ENCODE measurements around the gene TM9SF4.

The TM9SF4 gene

GRCh38 chr20:32109392-32110172 is at the start of gene TM9SF4:
Gene TM9SF4, plus strand, starts transcription at chr20:32109714. Its CDS starts 27 bp downstream, at chr20:32109741.
- DNase-seq (ENCODE audit: low read depth), result peak; percentile 69

GRCh38 chr20:32062776-32063170 is 46.7 kb upstream of the TM9SF4 start:
- DNase-seq (ENCODE audit: low read depth), result no peak

DNA sequence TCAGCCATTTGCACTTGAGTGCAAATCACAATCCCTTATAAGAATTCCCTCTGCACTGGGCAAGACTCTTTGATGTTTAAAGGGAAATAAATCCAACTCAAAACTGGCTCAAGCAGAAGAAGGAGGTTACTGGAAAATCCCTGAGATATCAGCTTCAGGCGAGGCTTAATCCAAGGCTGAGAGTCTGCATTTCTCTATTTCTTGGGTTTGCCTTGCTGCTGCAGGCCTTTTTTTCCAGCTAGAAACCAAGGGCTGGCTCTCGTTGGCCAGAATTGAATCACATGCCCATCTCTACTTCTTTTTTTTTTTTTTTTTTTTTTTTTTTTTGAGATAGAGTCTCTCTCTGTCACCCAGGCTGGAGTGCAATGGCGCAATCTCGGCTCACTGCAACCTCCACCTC is 45.8 kb upstream of the TM9SF4 start:
- no peak for DNase-seq (ENCODE audit: low read depth)

DNA sequence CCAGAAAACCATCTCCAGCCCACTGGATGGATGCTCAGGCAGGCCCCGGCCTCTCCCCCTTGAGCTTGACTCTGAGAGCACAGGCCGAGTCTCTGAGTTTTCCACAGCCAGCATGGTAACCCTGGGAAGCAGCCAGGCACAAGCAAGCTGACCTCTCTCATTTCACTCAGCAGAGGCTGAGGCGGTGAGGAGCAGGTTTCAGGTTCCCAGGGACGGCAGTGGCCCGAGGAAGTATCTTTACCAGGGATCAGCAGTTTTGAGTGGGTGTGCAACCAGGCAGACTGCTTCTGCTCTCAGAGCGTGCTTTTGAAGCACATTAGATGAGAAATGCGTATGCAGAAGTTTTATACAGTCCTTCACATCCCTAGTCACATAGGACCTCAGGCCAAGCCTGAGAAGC is 44.8 kb upstream of the TM9SF4 start:
- DNase-seq (ENCODE audit: low read depth), result no peak

GRCh38 chr20:32067234-32067821 is 42.2 kb upstream of the TM9SF4 start:
- DNase-seq (ENCODE audit: low read depth), result no peak

DNA sequence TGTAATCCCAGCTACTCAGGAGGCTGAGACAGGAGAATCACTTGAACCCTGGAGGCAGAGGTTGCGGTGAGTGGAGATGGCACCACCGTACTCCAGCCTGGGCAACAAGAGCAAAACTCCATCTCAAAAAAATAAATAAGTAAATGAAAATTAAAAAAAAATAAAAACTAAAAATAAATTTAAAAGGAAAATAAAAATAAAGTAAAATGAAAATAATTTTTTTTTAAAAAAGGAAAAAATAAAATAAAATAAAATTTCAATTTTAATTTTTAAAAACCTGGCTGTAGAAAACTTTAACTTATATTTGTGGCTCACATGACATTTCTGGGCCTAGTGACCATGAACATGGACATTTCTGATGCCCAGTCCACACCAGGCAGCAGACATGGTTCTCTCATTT is 41.3 kb upstream of the TM9SF4 start:
- no peak for DNase-seq (ENCODE audit: low read depth)

DNA sequence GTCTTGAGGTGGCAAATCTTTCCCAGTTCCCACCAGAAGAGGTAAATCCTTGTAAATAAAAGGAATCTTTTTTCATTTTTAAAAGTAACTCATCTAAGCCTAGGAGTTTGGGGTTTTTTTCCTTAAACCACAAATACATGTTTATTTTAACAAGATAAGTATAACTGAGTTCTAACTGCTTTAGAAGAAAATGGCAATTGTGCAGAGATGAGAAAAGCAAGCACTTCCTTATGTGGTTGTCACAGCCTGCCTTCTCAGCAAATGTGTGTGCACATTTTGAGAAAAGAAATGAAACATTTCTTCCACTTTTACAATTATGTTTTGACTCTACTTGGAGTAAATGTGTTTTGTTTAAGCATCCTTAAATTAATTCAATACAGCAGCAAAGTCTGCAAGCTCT is 39.8 kb upstream of the TM9SF4 start:
- DNase-seq (ENCODE audit: low read depth), result no peak

DNA sequence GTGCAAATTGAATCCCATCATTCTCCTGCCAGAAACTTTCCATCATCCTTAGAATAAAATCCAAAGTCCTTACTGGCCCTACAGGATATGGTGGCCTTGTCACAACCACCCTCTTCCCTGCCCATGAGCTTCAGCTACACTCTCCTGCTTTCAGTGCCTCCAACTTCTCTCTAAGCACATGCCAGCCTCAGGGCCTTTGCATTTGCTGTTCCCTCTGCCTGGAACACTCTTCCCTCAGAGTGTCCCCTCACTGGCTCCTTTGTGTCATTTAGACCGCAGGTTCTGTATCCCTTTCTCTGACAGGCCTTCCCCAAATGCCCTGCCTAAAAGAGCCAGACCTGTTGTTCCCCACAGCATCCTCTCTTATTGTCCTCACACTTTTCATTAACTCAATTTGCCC is 39.2 kb upstream of the TM9SF4 start:
- no peak for DNase-seq (ENCODE audit: low read depth)

DNA sequence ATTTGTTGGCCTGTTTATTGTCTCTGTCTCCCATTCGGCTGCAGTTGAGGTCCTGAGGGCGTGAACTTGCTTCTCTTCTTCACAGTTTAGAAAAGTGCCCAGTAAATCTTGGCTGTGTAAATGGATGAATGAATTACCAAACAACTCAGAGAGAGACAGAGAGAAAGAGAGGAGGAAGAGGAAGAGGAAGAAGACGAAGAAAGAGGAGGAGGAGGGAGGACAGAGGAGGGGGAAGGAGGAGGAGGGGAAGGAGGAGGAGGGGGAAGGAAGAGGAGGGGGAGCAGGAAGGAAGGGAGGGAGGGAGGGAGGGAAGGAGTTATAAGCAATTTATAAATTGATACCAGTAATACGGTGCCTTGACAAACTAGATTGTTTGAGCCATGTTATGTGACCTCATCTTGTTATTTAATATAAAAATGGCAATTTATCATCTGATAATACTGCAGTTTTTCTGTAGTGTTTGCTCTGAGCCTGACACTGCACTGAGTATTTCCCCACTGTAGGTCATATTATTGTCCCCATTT is 38.8 kb upstream of the TM9SF4 start:
- no peak for DNase-seq (ENCODE audit: low read depth)

DNA sequence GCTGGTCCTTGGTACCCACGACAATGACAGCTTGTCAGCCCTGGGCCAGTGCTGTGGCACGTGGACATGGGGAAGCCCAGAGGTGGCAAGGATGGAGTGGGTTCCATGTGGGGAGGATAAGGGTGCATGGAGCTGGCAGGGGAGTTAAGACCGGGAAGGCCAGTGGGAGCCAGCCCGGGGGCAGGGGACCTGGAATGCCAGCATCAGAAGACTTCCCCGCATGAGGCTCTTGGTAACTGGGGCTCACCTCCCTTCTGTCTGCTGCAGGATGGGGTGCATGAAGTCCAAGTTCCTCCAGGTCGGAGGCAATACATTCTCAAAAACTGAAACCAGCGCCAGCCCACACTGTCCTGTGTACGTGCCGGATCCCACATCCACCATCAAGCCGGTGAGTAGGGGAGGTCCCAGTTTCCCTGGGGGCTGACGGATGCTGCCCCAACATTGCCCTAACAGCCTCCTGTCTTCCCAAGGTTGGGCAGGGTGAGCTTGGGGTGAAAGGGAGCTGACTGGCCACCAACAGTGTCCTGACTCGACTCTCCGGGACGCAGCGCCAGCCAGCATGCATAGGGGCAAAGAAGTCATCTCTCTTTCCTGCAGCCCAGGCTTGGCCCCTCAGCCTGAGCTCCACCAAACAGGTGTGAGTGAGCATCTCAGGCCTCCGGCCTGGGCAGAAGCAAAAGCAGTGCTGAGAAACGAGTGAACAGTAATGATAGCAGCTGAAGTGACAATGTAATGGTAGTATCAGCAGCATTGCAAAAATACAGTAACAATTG is 37.9 kb upstream of the TM9SF4 start:
- no peak for DNase-seq (ENCODE audit: low read depth)

DNA sequence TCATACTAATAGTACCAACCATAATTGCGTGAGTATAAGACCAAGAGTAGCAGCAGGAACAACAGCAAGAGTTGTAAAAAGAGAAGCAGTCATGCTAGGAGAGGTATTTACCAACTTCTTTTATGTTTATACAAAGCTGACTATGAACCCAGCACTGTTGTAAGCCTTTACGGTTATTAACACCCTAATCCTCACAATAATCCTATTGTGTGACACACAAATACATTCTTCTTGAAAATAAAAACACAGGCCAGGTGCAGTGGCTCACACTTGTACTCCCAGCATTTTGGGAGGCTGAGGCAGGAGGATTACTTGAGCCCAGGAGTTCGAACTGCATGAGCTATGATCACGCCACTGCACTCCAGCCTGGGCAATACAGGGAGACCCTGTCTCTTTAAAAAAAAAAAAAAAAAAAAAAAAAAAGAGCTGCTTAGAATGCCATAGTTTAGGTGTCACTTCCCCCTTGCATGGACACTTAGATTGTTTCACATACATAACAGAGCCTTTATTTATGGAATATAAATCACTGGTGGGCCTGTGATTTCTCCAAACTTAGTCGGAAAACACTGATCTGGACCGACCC is 37.3 kb upstream of the TM9SF4 start:
- DNase-seq (ENCODE audit: low read depth), result no peak

- no peak for DNase-seq (ENCODE audit: low read depth)
Observed at GRCh38 chr20:32075534-32075933, 34.0 kb upstream of the TM9SF4 start.

GRCh38 chr20:32077190-32077589 is 32.3 kb upstream of the TM9SF4 start:
- no peak for DNase-seq (ENCODE audit: low read depth)

DNA sequence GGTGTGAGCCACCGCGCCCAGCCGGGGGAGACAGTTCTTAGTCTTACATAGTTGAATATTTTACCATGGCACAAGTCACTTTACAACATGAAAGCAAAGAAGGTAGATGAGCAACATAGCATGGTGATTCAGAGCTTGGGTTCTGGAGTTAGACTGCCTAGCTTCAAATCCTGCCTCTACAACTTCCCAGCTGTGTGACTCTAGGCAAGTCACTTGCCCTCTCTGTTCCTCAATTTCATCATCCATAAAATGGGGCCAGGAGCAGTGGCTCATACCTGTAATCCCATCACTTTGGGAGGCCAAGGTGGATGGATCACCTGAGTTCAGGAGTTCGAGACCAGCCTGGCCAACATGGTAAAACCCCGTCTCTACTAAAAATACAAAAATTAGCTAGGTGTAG is 31.2 kb upstream of the TM9SF4 start:
- no peak for DNase-seq (ENCODE audit: low read depth)

GRCh38 chr20:32078791-32079190 is 30.7 kb upstream of the TM9SF4 start:
- no peak for DNase-seq (ENCODE audit: low read depth)

DNA sequence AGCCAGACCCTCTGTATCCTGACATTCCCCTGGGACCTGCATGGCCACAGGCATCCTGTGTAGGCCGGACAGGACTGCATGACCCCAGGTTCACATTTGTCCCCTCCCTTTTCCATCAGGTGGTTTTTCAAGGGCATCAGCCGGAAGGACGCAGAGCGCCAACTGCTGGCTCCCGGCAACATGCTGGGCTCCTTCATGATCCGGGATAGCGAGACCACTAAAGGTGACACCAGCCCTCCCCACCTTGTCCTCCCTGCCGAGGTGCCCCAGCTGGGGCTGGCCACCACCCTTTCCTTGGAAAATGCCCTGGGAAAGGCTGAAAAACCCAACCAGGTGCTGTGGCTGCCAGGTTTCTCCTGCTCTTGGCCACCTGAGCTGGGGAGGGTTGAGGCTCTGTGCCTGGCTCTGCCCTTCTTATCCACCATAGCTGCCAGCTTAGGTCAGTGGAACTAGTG is 29.8 kb upstream of the TM9SF4 start:
- DNase-seq (ENCODE audit: low read depth), result no peak

DNA sequence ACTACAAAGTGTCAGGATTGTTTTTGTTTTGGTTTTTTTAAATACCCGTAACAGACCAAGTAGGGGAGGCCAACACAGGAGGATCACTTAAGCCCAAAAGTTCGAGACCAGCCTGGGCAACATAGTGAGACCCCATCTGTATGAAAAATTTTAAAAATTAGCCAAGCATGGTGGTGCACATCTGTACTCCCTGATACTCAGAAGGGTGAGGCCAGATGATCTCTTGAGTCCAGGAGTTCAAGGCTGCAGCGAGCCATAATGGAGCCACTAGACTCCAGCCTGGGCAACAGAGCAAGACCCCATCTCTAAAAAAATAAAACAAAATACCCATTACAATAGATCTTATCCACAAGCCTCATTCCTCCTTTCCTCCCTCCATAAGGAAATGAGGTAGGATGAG is 28.7 kb upstream of the TM9SF4 start:
- no peak for DNase-seq (ENCODE audit: low read depth)

GRCh38 chr20:32083469-32083868 is 26.0 kb upstream of the TM9SF4 start:
- no peak for DNase-seq (ENCODE audit: low read depth)

DNA sequence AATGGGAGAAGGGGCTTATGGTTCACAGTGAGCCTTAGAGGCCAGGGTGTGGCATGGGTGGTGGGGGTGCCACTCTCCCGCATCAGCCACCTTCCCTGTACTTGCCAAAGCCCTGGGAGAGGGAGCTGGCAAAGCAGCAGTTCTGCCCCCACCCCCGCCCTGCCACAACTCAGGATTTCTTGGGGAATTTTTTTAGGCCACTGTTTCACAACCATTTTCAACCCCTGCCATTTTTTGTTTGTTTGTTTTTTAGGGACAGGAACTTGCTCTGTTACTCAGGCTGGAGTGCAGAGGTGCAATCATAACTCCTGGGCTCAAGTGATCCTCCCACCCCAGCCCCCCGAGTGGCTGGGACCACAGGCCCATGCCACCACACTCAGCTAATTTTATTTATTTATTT is 22.4 kb upstream of the TM9SF4 start:
- no peak for DNase-seq (ENCODE audit: low read depth)

DNA sequence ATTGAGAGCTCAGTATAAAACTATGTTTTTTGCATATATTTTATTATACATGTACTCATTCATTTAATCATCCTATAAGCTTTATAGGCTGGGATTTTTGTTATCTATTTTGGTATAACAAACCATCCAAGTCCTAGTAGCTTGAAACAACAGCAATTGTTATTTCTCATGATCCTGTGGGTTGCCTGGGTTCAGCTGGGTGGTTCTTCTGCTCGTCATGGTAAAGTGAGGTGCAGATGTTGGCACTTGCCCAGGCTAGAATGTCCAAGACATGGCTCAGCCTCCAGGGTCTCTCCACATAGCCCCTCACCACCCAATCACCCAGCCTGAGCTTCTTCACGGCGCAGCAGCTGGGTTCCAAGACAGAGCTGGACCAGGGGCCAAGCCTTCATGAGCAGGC is 20.8 kb upstream of the TM9SF4 start:
- DNase-seq (ENCODE audit: low read depth), result no peak

DNA sequence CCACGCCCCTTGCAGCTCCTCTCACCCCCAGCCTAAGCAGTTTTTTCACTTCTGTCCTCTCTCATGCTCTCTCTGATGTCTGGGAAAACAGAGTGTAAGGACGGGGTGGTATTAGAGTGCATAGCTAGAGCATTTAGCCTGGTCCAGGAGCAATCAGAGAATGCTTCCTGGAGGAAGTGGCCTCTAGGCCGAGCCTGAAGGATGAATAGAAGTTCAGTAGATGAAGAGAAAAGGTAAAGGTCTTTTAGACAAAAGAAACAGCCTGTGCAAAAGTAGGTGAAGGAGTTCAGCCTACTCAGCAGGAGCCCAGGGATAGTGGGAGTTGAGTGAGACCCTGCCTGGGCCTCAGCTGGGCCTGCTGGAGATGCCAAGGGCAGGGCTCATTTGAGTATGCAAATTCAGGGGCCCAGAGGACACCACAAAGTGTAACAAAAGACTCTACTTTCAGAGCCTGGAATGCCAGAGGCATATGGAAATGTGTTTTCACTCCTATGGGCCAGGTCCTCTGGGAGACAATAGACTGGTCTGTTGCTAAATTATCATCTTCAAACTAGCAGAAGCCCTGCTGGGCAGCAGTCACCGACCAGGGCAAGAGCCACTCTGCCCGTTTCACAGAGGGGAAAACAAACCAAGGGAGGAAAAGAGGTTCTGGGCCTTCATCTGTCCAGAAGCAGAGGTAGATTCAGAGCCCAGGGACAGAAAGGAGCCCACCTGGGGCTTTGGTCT is 19.7 kb upstream of the TM9SF4 start:
- no peak for DNase-seq (ENCODE audit: low read depth)

DNA sequence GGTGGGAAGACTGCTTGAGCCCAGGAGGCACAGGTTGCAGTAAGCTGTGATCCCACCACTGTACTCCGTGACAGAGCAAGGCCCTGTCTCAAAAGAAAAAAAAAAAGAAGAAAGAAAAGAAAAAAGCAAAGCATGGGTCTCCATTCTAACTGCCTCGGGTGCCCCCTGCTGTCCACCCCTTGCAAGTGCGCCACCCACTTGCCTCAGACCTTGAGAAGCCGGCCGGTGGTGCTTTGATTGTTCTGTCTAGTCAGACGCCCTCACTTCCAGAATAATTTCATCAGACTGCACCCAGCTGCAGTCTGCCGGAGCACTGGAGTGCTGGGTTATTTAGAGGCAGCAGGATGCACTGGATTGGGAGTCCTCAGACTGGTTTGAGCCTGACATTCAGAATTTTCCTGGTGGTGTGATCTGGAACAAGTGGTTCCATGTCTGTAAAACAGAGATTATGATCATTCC is 17.6 kb upstream of the TM9SF4 start:
- DNase-seq (ENCODE audit: low read depth), result peak; percentile 43

All from stimulated activated CD8-positive, alpha-beta memory T cell treated with anti-CD3 and anti-CD28 coated beads, Interleukin-15, amount 100 ng/mL, for 24 hours (primary cell).